GM21737 (cell line): ENCODE data around the gene IFI27.
"Not testable (repeated sequence)": the region's sequence is repeated elsewhere in the genome, so short reads cannot be mapped to it uniquely, and the experiment has no call there.

Experiments
- ATAC-seq: cut with Tn5 transposase; IDR thresholded peaks from one replicate; pipeline ENCODE4 v1.9.1; 2021; ENCODE audit warnings: mild to moderate bottlenecking, moderate library complexity; ENCODE audit not compliant: unreplicated experiment

The IFI27 gene

GRCh38 chr14:94110552-94111181 is at the start of gene IFI27:
Gene IFI27, plus strand, starts transcription at chr14:94110736.
- no peak for ATAC-seq

GRCh38 chr14:94062344-94062940 is 48.1 kb upstream of the IFI27 start:
- ATAC-seq = no peak

- ATAC-seq = no peak
These were observed 44.4 kb upstream of the IFI27 start for GRCh38 chr14:94066089-94066676.

- ATAC-seq = not testable (repeated sequence)
These were observed 38.5 kb upstream of the IFI27 start for GRCh38 chr14:94072076-94072475.

- ATAC-seq = no peak
These were observed 36.0 kb upstream of the IFI27 start for GRCh38 chr14:94074534-94074933.

GRCh38 chr14:94075008-94075407 is 35.5 kb upstream of the IFI27 start:
- ATAC-seq = no peak

- ATAC-seq = no peak
These were observed 33.3 kb upstream of the IFI27 start for GRCh38 chr14:94077111-94077821.

GRCh38 chr14:94077823-94078222 is 32.7 kb upstream of the IFI27 start:
- ATAC-seq = no peak

GRCh38 chr14:94079891-94080620 is 30.5 kb upstream of the IFI27 start:
- no peak for ATAC-seq

GRCh38 chr14:94080621-94081385 is 29.7 kb upstream of the IFI27 start, which contains the start of the genes DDX24 and IFI27L1:
Gene DDX24, minus strand, starts transcription at chr14:94081202. Its CDS starts 1,460 bp downstream, at chr14:94079742.
Gene IFI27L1, plus strand, starts transcription at chr14:94081310. Its CDS starts 15,628 bp downstream, at chr14:94096938.
- peak; percentile 97 for ATAC-seq

- no peak for ATAC-seq
These were observed 29.1 kb upstream of the IFI27 start for GRCh38 chr14:94081386-94081820.

- no peak for ATAC-seq
These were observed 22.6 kb upstream of the IFI27 start for GRCh38 chr14:94087891-94088290.

- no peak for ATAC-seq
These were observed 22.0 kb upstream of the IFI27 start for GRCh38 chr14:94088516-94088915.

GRCh38 chr14:94089479-94089878 is 21.1 kb upstream of the IFI27 start:
- no peak for ATAC-seq

GRCh38 chr14:94093418-94093817 is 17.1 kb upstream of the IFI27 start:
- no peak for ATAC-seq

- ATAC-seq = no peak
These were observed 13.4 kb upstream of the IFI27 start for GRCh38 chr14:94097091-94097490.

GRCh38 chr14:94098326-94098992 is 12.1 kb upstream of the IFI27 start:
- no peak for ATAC-seq

- ATAC-seq = no peak
These were observed 11.5 kb upstream of the IFI27 start for GRCh38 chr14:94099006-94099405.

- ATAC-seq = no peak
These were observed 9.7 kb upstream of the IFI27 start for GRCh38 chr14:94100847-94101246.

- ATAC-seq = no peak
These were observed 8.8 kb upstream of the IFI27 start for GRCh38 chr14:94101748-94102147.
